Endothelial cell of umbilical vein (primary cell): ENCODE results near the gene KCTD21. TPM values are rescaled to one million over a fixed set of nuclear protein-coding genes. Genes with fewer than 3 reads are reported as not detected.

Experiments used
- BruUV-seq: library from RNA; stranded (reverse); fragments of 400-500 nt; replicated peaks from 2 replicates; lab custom pipeline; 2021; lab: Mats Ljungman, UMichigan
- CTCF ChIA-PET: fragments of 300-600, 350-600 bp; sonication (Branson Sonifier 250); formaldehyde crosslinking; loops from one replicate; lab custom pipeline; 2021; ENCODE audit warnings: antibody characterized with exemption, inconsistent platforms; lab: Charles Lee
- POLR2A ChIA-PET: fragments of 300-600, 350-600 bp; sonication (Branson Sonifier 250); formaldehyde crosslinking; loops from one replicate; lab custom pipeline; 2021; ENCODE audit warnings: antibody characterized with exemption, inconsistent platforms; lab: Charles Lee
- DNase-seq: peaks from one replicate; pipeline ENCODE4 v3.0.0-alpha.2; 2011; ENCODE audit warnings: low read depth, low spot score
- FAIRE-seq: peaks from 2 replicates; lab custom pipeline; 2011; peaks lifted over from hg19 to GRCh38; lab: Jason Lieb, UNC
- H2AFZ ChIP-seq: 2 replicates; pipeline ENCODE4 v1.6.0; 2012; ENCODE audit warnings: low read depth, low read length, control low read depth, inconsistent platforms
- H3K27ac ChIP-seq: 2 replicates; pipeline ENCODE4 v1.5.1; 2011; ENCODE audit warnings: low read depth, mild to moderate bottlenecking, control low read depth, low read length, moderate library complexity; ENCODE audit not compliant: insufficient read depth
- H3K27me3 ChIP-seq, 2 experiments: 2 replicates each; pipeline versions ENCODE4 v1.6.0 to v1.6.1; 2011; ENCODE audit warnings: low read length in 2 of 2, mixed read lengths in 1 of 2; ENCODE audit not compliant: control insufficient read depth in 2 of 2, insufficient read depth in 2 of 2
- H3K36me3 ChIP-seq, 2 experiments: 2 replicates in 1 of 2; 3 replicates in 1 of 2; pipeline ENCODE4 v1.5.1; 2011; ENCODE audit warnings: low read length in 2 of 2, mild to moderate bottlenecking in 1 of 2, moderate library complexity in 1 of 2; ENCODE audit not compliant: control insufficient read depth in 2 of 2, insufficient read depth in 2 of 2; ENCODE audit errors: extremely low read depth in 1 of 2
- H3K4me1 ChIP-seq: 3 replicates; pipeline ENCODE4 v1.5.1; 2011; ENCODE audit warnings: mild to moderate bottlenecking, low read length; ENCODE audit not compliant: control insufficient read depth, insufficient read depth; ENCODE audit errors: extremely low read depth
- H3K4me2 ChIP-seq: 2 replicates; pipeline ENCODE4 v1.6.1; 2011; ENCODE audit warnings: low read length, control low read depth, mixed read lengths; ENCODE audit not compliant: insufficient read depth
- H3K4me3 ChIP-seq, 3 experiments: fragments of 200-600 bp in 1 of 3; sonication (generic), shearing (Covaris generic) in 1 of 3; replicated peaks in 1 of 3; 2 replicates each; pipeline ENCODE4 v1.5.1; 2011 to 2016; ENCODE audit warnings: control low read depth in 3 of 3, low read length in 3 of 3, mild to moderate bottlenecking in 2 of 3, inconsistent platforms in 1 of 3, low read depth in 1 of 3, moderate library complexity in 1 of 3; ENCODE audit not compliant: insufficient read depth in 1 of 3
- H3K79me2 ChIP-seq: 2 replicates; pipeline ENCODE4 v1.6.0; 2012; ENCODE audit warnings: low read length, inconsistent platforms; ENCODE audit not compliant: control insufficient read depth, insufficient read depth
- H3K9ac ChIP-seq: replicated peaks from 2 replicates; pipeline ENCODE3; 2011; ENCODE audit warnings: low read length, control low read depth; ENCODE audit not compliant: insufficient read depth; ENCODE audit errors: extremely low read depth
- H3K9me1 ChIP-seq: replicated peaks from 3 replicates; pipeline ENCODE4 v1.6.0; 2011; ENCODE audit warnings: mild to moderate bottlenecking, low read length; ENCODE audit not compliant: control insufficient read depth, insufficient read depth; ENCODE audit errors: extremely low read depth
- H3K9me3 ChIP-seq: replicated peaks from 2 replicates; pipeline ENCODE4 v1.5.1; 2012; ENCODE audit warnings: low read length, inconsistent platforms; ENCODE audit not compliant: control insufficient read depth, insufficient read depth
- H4K20me1 ChIP-seq: replicated peaks from 2 replicates; pipeline ENCODE3; 2011; ENCODE audit warnings: mild to moderate bottlenecking, low read length; ENCODE audit not compliant: control insufficient read depth, insufficient read depth; ENCODE audit errors: extremely low read depth
- CTCF ChIP-seq, 2 donors: IDR thresholded peaks; 1 replicate in 1 of 2; 2 replicates in 1 of 2; pipeline ENCODE4 v1.5.1; 2011; ENCODE audit warnings: low read length in 2 of 2, mild to moderate bottlenecking in 2 of 2, moderate library complexity in 2 of 2, control low read depth in 1 of 2, inconsistent platforms in 1 of 2, low read depth in 1 of 2; ENCODE audit not compliant: insufficient read depth in 1 of 2; ENCODE audit errors: extremely low read depth in 1 of 2
- EZH2 ChIP-seq: IDR thresholded peaks from 2 replicates; pipeline ENCODE4 v1.6.1; 2012; ENCODE audit warnings: borderline replicate concordance, low read depth, mild to moderate bottlenecking, moderate library complexity, low read length, inconsistent platforms; ENCODE audit not compliant: severe bottlenecking
- POLR2A ChIP-seq: IDR thresholded peaks from 2 replicates; pipeline ENCODE4 v1.6.1; 2012; ENCODE audit warnings: low read depth, mild to moderate bottlenecking, control low read depth, low read length
- POLR2AphosphoS5 ChIP-seq: IDR thresholded peaks from 2 replicates; pipeline ENCODE4 v1.6.1; 2012; ENCODE audit warnings: low read depth, mild to moderate bottlenecking, control low read depth, low read length, moderate library complexity; ENCODE audit not compliant: insufficient read depth
- dilution Hi-C: fragments of 300-500 bp; cut with MboI; formaldehyde crosslinking; loops from one replicate; pipeline ENCODE4 v1.15.0; 2019; ENCODE audit warnings: low sequenced_read_pairs; ENCODE audit not compliant: extremely low pct_ligation_motif_present
- intact Hi-C: fragments of 100-400 bp; cut with micrococcal nuclease; formaldehyde crosslinking; loops from one replicate; pipeline ENCODE4 v1.10.0; 2022
- polyA plus RNA-seq, 4 experiments: library from polyadenylated mRNA; depleted of rRNA in 3 of 4; stranded (reverse) in 3 of 4; unstranded in 1 of 4; fragments of >200 nt; gene quantifications; 2 replicates each; pipeline versions ENCODE4 v1.2.1 to v1.2.3, GENCODE V29; 2011 to 2012; ENCODE audit warnings: missing spikeins in 1 of 4
- total RNA-seq: library from RNA; stranded (reverse); gene quantifications from 2 replicates; pipeline ENCODE4 v1.2.3, GENCODE V29; 2021

Gene KCTD21
- total and polyA plus RNA-seq, 2 donors (not counting 3 experiments of a cell fraction or from before 2014, with no cell fraction given) = 8.5 to 11.9 TPM

GRCh38 chr11:78170413-78170812, 18.0 kb downstream of the KCTD21 start:
- no peaks in the 10 kb centered on the region for H3K79me2 ChIP-seq
- ChIA-PET POLR2A (no interaction called here), CTCF (interaction anchor here (1.1 kb wide), 1 partner anchor 12 kb away, joined by 3 read pairs; no protein-coding TSS in a partner anchor)
- no peak for TF ChIP-seq EZH2
- intact Hi-C loops (loop anchor here (5.0 kb wide), 1 partner anchor 1143 kb away; no protein-coding TSS in a partner anchor), dilution Hi-C loops (no loop called here)
- no TSS peak for BruUV-seq
- no peak for FAIRE-seq
- H2AFZ ChIP-seq = no peak overlapping the region
- H3K4me2 ChIP-seq = no peak overlapping the region
- peaks cover 0 to 10% of the 10 kb centered on the region in 2 experiments for H3K36me3 ChIP-seq
- H3K9me3 ChIP-seq = no peaks in the 10 kb centered on the region
- H3K27ac ChIP-seq = no peak overlapping the region
- no peaks in the 10 kb centered on the region for H3K27me3 ChIP-seq
- peaks cover 12% of the 10 kb centered on the region for H3K4me1 ChIP-seq
- H3K4me3 ChIP-seq = no peak overlapping the region
- no peak overlapping the region for H3K9ac ChIP-seq
- no peaks in the 10 kb centered on the region for H4K20me1 ChIP-seq
- H3K9me1 ChIP-seq = no peaks in the 10 kb centered on the region
- no peak for DNase-seq

GRCh38 chr11:78168539-78169477, 19.6 kb downstream of the KCTD21 start:
- H3K4me2 ChIP-seq = no peak overlapping the region
- peaks cover 0 to 7% of the 10 kb centered on the region in 2 experiments for H3K36me3 ChIP-seq
- BruUV-seq = no TSS peak
- dilution Hi-C loops = no loop called here
- TF ChIP-seq CTCF (IDR thresholded peaks at IDR 0.05; ENCODE audit: extremely low read depth in 1 of 2, insufficient read depth in 1 of 2, low read depth in 1 of 2, low read length in 2 of 2) (no peak), POLR2A (no peak), EZH2 (no peak), POLR2AphosphoS5 (peak; percentile 40)
- ChIA-PET CTCF (no interaction called here), POLR2A (interaction anchor here (0.5 kb wide), 1 partner anchor 80 kb away, joined by 4 read pairs; no protein-coding TSS in a partner anchor)
- H2AFZ ChIP-seq = peak overlapping the region; percentile 91
- no peaks in the 10 kb centered on the region for H3K27me3 ChIP-seq
- peak; percentile 88 for DNase-seq
- FAIRE-seq = peak; percentile 83
- H3K9ac ChIP-seq = peak overlapping the region; percentile 36
- peak overlapping the region; percentile 46 for H3K27ac ChIP-seq
- no peak overlapping the region for H3K4me3 ChIP-seq
- H4K20me1 ChIP-seq = no peaks in the 10 kb centered on the region
- H3K9me3 ChIP-seq = no peaks in the 10 kb centered on the region
- H3K4me1 ChIP-seq = peaks cover 12% of the 10 kb centered on the region
- intact Hi-C loops = no loop called here
- no peaks in the 10 kb centered on the region for H3K9me1 ChIP-seq
- no peaks in the 10 kb centered on the region for H3K79me2 ChIP-seq
